A549 treated with Hydrocortisone at 1 μM for 4 hours (cell line): ENCODE data around the gene KRTAP13-4. TPM values are rescaled to one million over a fixed set of nuclear protein-coding genes. Genes with fewer than 3 reads are reported as not detected.

ENCODE experiments used
- total RNA-seq: library from RNA; stranded (reverse); fragments of 200-300 nt; extraction: Qiagen RNA extraction; gene quantifications from 5 replicates; pipeline ENCODE4 v1.2.3, GENCODE V29; 2022

Gene KRTAP13-4
- total RNA-seq = not detected in 5 replicates

GRCh38 chr21:30430170-30430655 is at the start of gene KRTAP13-4:
Gene KRTAP13-4, plus strand, starts transcription at chr21:30430220. Its CDS starts 56 bp downstream, at chr21:30430276.

GRCh38 chr21:30395731-30396130 is 34.3 kb upstream of the KRTAP13-4 start, which contains the start of gene KRTAP13-1:
Gene KRTAP13-1, plus strand, starts transcription at chr21:30396031. Its CDS starts 56 bp downstream, at chr21:30396087.

GRCh38 chr21:30425826-30426225 is 4.2 kb upstream of the KRTAP13-4 start, which contains the start of gene KRTAP13-3:
Gene KRTAP13-3, minus strand, starts transcription at chr21:30425926. Its CDS starts 14 bp downstream, at chr21:30425912.

GRCh38 chr21:30439975-30440374 is 10.0 kb downstream of the KRTAP13-4 start, which contains the start of gene KRTAP15-1:
Gene KRTAP15-1, plus strand, starts transcription at chr21:30440275. Its CDS starts 53 bp downstream, at chr21:30440328.

GRCh38 chr21:30480145-30480544 is 50.1 kb downstream of the KRTAP13-4 start, which contains the start of gene KRTAP19-1:
Gene KRTAP19-1, minus strand, starts transcription at chr21:30480367. Its CDS starts 50 bp downstream, at chr21:30480317.

Other genes starting within 250 kb of the KRTAP13-4 start
- not detected in 5 replicates for gene CLDN8, start 214.1 kb upstream of the KRTAP13-4 start, total RNA-seq
- not detected in 5 replicates for gene KRTAP24-1, start 147.3 kb upstream of the KRTAP13-4 start, total RNA-seq
- not detected in 5 replicates for gene KRTAP25-1, start 140.7 kb upstream of the KRTAP13-4 start, total RNA-seq
- not detected in 5 replicates for gene KRTAP26-1, start 109.9 kb upstream of the KRTAP13-4 start, total RNA-seq
- gene KRTAP27-1, start 92.5 kb upstream of the KRTAP13-4 start, total RNA-seq = not detected in 5 replicates
- gene KRTAP23-1, start 81.6 kb upstream of the KRTAP13-4 start, total RNA-seq = not detected in 5 replicates
- not detected in 5 replicates for gene KRTAP13-2, start 57.9 kb upstream of the KRTAP13-4 start, total RNA-seq
- gene KRTAP13-1, start 34.2 kb upstream of the KRTAP13-4 start, total RNA-seq = not detected in 5 replicates
- gene KRTAP13-3, start 4.3 kb upstream of the KRTAP13-4 start, total RNA-seq = not detected in 5 replicates
- gene KRTAP15-1, start 10.1 kb downstream of the KRTAP13-4 start, total RNA-seq = not detected in 5 replicates
- gene KRTAP19-1, start 50.1 kb downstream of the KRTAP13-4 start, total RNA-seq = not detected in 5 replicates
- not detected in 5 replicates for gene KRTAP19-2, start 57.2 kb downstream of the KRTAP13-4 start, total RNA-seq
- not detected in 5 replicates for gene KRTAP19-3, start 61.8 kb downstream of the KRTAP13-4 start, total RNA-seq
- not detected in 5 replicates for gene KRTAP19-4, start 66.9 kb downstream of the KRTAP13-4 start, total RNA-seq
- not detected in 5 replicates for gene KRTAP19-5, start 71.9 kb downstream of the KRTAP13-4 start, total RNA-seq
- gene KRTAP19-6, start 111.6 kb downstream of the KRTAP13-4 start, total RNA-seq = not detected in 5 replicates
- gene KRTAP19-7, start 131.1 kb downstream of the KRTAP13-4 start, total RNA-seq = not detected in 5 replicates
- not detected in 5 replicates for gene KRTAP22-2, start 160.2 kb downstream of the KRTAP13-4 start, total RNA-seq
- gene KRTAP6-3, start 162.2 kb downstream of the KRTAP13-4 start, total RNA-seq = not detected in 5 replicates
- gene KRTAP6-2, start 168.7 kb downstream of the KRTAP13-4 start, total RNA-seq = not detected in 5 replicates
- not detected in 5 replicates for gene KRTAP22-1, start 170.9 kb downstream of the KRTAP13-4 start, total RNA-seq
- gene KRTAP6-1, start 183.7 kb downstream of the KRTAP13-4 start, total RNA-seq = not detected in 5 replicates
- gene KRTAP20-1, start 186.2 kb downstream of the KRTAP13-4 start, total RNA-seq = not detected in 5 replicates
- not detected in 5 replicates for gene KRTAP20-4, start 190.4 kb downstream of the KRTAP13-4 start, total RNA-seq
- not detected in 5 replicates for gene KRTAP20-2, start 205.0 kb downstream of the KRTAP13-4 start, total RNA-seq
- not detected in 5 replicates for gene KRTAP20-3, start 212.6 kb downstream of the KRTAP13-4 start, total RNA-seq